Epidermal melanocyte (primary cell): ENCODE data around the gene TUBB4A.

Source experiments
- DNase-seq: peaks from one replicate; pipeline ENCODE4 v3.0.0; 2011; ENCODE audit warnings: low spot score; ENCODE audit not compliant: insufficient read length

TUBB4A gene

GRCh38 chr19:6470173-6470572 is 31.9 kb downstream of the TUBB4A start:
- no peak for DNase-seq

DNA sequence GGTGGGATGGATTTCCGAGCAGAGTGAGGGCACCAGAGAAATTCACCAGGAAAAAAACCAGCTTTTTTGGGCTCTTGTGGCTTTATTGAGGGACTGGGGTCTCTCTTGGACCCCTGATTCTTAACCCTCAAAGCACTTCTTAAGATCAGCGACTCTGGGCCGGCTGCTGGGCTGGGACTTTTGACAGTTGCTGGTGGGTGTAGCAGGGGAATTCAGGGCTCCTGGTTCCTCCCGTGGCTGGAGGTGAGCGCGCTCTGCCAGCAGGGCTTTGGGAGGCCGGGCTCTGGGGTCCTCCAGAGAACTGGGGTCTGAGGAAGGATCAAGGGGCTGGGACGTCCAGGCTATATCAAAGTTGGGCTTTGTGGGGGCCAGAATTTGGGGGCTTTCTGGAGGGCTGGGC is 34.7 kb downstream of the TUBB4A start:
- DNase-seq = no peak

GRCh38 chr19:6466526-6467248 is 35.4 kb downstream of the TUBB4A start:
- DNase-seq = no peak

DNA sequence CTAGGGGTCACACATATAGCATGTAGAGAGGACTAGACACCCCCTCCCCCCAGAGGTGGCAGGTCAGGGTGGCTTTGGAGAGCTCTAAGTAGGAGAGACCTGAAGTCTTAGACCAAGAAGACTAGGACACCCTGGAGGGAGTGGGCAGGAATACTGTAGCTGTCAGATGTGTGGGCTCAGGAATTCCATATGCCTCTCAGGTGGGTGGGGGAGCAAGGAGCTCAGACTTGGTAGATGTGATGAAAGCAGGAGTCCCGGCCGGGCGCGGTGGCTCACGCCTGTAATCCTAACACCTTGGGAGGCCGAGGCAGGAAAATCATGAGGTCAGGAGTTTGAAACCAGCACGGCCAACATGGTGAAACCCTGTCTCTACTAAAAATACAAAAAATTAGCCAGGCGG is 36.4 kb downstream of the TUBB4A start:
- DNase-seq = no peak

GRCh38 chr19:6465006-6465405 is 37.1 kb downstream of the TUBB4A start:
- no peak for DNase-seq

DNA sequence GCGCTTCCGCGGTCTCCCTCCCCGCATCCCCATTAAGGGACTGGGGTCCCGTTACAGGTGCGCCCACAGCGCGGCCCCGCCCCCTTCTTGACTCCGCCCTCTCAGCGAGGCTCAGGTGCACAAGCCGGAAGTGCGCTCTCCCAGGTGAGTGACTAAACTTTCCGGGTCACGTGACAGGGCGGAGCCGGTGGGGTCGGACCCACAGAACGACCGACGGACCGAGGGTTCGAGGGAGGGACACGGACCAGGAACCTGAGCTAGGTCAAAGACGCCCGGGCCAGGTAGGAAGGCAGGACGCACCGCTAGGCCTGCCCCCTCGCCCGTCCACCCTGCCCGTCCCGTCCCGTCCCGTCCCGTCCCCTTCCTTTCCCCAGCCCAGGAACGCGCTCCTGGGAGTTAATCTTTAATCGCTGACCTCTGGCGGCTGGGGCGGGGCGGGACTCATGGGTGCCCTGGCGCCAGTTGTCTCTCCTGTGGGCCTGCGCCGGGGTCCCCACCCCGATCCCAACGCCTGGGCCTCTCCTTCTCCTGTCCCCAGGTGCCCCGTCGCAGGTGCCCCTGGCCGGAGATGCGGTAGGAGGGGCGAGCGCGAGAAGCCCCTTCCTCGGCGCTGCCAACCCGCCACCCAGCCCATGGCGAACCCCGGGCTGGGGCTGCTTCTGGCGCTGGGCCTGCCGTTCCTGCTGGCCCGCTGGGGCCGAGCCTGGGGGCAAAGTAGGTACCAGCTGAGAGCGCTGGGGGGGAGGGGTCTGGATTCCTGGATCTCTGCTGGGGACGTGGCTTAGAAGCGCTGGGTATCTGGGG is 37.8 kb downstream of the TUBB4A start, which contains the start of gene CRB3:
CRB3 (plus strand) TSS at position 202 of the 804 bp plus-strand sequence; CDS start at position 633, 431 bp downstream.
- DNase-seq = no peak

GRCh38 chr19:6460099-6460884 is 41.8 kb downstream of the TUBB4A start:
- peak; percentile 90 for DNase-seq

DNA sequence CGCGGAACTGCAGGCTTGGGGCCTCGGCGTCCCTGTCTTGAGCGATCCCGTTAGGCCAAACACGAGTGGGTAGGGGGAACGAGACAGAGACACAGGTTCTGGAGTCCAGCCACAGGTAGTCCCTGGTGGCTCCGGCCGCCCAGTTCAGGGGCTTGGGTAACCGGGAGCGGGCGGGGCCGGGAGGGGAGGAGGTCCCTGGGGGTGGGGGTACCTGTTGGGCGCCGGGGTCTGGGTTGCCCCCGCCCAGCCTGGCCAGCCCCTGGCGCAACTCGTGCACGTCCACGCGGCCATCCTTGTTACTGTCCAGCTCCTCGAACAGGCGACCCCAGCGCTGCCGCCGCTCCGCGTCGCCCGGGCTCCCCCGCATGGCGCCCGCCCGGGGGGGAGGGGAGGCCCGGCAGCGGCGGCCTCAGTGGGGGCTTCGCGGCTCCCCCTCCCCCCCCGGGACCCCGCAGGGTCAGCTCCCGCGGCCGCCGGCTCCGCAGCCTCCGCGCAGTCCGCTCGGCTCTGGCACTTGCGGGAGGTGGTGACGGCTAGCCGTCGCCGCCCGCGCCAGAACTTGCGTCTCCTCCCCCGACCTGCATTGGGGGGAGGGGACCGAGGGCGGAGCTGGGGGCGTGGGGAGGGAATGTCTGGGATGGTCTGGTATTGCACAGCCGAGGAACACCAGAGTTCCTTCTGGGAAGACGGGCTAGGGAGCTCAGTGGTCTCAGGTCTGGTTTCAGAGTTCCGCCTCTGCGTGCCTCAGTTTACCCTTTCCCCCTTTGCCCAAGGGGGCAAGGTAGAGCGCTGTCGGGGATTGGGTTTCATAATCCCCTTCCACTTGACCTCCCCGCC is 42.6 kb downstream of the TUBB4A start, which contains the start of gene SLC25A23:
SLC25A23 (minus strand) TSS at position 531 of the 837 bp plus-strand sequence; CDS start at position 367, 164 bp downstream.
- DNase-seq = peak; percentile 72

- no peak for DNase-seq
Observed at GRCh38 chr19:6458695-6459261, 43.3 kb downstream of the TUBB4A start.

DNA sequence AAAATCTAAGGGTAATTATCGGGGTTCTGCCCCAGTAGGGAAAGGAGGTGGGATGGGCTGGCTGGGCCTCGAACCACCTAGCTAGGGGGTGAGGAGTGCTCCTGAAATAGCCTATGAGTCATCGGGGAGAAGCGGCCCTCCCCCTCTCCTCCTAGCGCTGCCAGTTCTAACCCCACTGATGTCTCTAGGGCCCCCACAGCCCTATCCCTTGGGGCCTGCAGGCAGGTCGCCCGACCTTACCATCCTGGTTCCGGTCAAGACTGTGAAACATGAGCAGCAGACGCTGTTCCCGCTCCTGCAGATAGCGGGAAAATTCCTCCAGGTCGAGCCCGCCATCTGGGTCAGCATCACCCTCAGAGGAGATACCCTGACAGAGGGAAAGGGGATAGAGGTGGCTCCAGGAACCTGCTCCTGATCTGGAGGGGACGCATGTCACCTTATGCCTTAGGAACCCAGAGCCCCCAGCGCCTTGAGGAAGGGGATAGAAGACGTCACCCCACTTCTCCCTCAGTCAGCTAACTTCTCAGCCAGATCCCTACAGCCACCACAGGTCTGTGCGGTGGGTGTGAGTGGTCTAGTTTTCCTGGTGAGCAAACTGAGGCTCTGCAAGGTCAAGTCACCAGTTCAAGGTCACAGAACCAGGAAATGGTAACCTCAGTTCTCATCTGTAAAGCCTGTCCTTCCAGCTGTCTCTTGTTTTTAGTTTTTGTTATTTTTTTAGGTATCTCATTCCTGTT is 44.0 kb downstream of the TUBB4A start:
- DNase-seq = no peak

GRCh38 chr19:6455924-6456323 is 46.2 kb downstream of the TUBB4A start:
- DNase-seq = no peak

DNA sequence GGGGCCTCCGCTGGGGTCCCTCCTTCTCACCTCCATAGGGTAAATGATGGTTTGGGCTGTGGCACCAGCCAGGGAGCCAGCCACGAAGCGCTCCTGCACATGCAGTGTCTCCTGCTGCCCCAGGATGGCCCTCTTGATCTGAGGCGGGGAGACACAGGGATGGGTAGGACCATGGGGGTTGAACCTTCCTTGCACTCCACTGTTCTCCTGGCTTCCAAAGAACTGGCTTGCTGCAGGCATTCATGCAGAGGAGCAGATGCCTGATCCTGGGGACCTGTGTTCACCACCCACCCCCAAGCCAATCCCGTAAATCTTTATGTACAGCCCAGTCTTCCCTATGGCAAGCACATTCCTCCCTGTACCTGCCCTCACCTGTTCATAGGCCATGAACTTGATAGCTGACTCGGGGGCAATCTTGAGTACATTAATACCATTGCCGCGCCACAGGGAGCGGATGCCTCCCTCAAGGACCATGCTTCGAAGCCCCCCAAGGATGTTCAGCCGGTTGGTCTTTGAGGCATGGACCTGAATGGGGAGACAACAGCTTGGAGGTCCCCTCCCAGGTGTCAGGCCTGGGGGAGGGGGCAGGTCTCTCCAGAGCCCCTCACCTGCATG is 48.1 kb downstream of the TUBB4A start:
- DNase-seq = no peak

- no peak for DNase-seq
Observed at GRCh38 chr19:6452899-6453298, 49.2 kb downstream of the TUBB4A start.

- no peak for DNase-seq
Observed at GRCh38 chr19:6452223-6452614, 49.9 kb downstream of the TUBB4A start.

DNA sequence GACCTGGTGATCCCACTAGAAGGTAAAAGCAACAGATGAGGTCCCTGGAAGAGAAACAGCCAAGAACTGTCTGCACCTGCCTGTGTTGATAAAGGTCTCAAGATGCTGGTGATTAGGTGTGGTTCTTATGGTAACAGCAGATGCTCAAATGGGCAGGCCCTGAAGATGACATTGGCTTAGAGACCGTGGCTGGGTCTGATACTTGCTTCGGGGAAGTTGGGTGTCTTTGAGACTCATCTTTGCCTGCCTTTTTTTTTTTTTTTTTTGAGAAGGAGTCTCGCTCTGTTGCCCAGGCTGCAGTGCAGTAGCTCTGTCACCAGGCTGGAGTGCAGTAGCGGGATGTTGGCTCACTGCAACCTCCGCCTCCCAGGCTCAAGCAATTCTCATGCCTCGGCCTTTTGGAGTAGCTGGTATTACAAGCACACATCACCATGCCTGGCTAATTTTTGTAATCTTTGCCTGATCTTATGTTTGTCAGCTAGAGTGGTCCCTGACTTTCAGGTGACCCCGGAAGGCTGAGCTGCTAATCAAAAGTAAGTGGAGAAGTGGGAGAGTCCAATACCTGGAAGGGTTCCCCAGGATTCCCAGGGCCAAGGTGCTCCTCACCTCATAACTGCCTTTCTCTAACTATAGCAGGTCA is 50.4 kb downstream of the TUBB4A start:
- no peak for DNase-seq

GRCh38 chr19:6450166-6450565 is 51.9 kb downstream of the TUBB4A start:
- no peak for DNase-seq

DNA sequence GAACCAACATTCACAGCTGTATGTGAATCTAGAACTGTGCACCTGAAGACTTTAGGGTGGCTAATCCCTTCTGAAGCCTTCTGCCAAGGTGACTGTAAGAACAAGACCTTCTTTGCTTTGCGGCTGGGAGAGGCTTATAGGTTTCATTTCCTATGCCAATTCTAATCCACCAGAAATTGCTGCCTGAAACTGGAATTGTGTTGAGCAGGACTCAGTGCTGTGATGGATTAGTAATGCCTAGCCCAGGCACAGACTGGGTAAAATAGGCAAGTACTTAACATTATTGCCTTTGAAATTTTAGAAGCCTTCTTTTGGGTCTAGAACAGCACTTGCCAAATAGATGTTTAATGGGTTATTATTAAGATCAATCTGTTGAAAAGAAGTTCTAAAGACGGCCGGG is 54.1 kb downstream of the TUBB4A start:
- no peak for DNase-seq

DNA sequence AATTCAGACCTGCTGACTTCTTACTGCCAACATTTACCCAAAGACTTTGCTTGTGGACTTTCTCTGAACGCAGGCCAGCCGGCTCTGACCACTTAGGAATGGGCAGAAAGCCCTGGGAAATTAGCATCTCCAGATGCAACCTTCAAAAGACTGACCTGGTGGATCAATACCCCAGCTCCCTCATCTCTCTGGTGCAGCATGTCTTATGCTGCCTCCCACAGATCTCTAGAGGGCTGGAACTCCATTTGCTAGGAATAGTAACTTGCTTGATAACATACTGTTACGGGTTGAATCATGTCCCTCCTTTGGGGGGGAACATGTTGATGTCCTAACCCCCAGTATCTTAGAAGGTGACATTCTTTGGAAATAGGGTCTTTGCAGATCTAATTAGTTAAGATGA is 55.7 kb downstream of the TUBB4A start:
- DNase-seq = no peak
